Frontal cortex (tissue), 4 donors: Measurements from ENCODE around the gene AVEN. TPM values are rescaled to one million over a fixed set of nuclear protein-coding genes. Genes with fewer than 3 reads are reported as not detected.
"Not testable (repeated sequence)": the region's sequence is repeated elsewhere in the genome, so short reads cannot be mapped to it uniquely, and the experiment has no call there.

Experiments used
- DNase-seq, 2 donors: peaks; one replicate each; pipeline ENCODE4 v3.0.0; 2012; ENCODE audit warnings: low spot score in 2 of 2
- FAIRE-seq: peaks from 2 replicates; lab custom pipeline; 2012; peaks lifted over from hg19 to GRCh38; lab: Jason Lieb, UNC
- total RNA-seq: library from RNA; depleted of rRNA; stranded (reverse); fragments of >200 nt; gene quantifications from one replicate; pipeline ENCODE4 v1.2.3, GENCODE V29; 2014
- donor health status: control.
- donor health status: control.
- donor health status: control.

The AVEN gene
- total RNA-seq, 1 donor from 2014 or later: 8.6 TPM

DNA sequence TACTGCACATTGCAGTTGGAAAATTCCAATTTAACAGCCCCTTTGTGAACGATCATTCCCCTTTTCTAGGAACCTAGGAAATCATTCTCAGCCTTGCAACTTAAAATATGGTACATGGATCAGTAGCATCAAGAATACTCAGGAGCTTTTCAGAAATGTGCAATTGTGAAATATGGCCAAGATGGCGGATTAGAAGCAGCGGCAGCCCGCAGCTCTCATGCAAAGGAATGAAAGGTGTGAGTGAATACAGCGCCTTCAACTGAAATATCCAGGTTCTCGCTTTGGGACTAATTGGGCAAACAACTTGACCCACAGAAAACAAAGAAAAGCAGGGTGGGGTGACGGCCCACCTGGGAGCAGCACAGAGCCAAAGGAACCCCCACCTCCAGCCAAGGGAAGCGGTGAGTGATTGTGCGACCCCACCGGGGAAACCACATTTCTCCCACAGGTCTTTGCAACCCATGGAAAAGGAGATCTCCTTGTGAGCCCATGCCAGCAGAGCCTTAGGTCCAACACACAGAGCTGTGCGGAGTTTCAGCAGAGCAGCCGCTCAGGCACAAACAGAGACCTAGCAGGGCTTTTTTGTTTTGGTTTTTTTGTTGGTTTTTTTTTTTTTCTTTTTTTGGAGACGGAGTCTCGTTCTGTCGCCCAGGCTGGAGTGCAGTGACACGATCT, 7.6 kb upstream of the AVEN start:
- no peak for DNase-seq
- FAIRE-seq: no peak

DNA sequence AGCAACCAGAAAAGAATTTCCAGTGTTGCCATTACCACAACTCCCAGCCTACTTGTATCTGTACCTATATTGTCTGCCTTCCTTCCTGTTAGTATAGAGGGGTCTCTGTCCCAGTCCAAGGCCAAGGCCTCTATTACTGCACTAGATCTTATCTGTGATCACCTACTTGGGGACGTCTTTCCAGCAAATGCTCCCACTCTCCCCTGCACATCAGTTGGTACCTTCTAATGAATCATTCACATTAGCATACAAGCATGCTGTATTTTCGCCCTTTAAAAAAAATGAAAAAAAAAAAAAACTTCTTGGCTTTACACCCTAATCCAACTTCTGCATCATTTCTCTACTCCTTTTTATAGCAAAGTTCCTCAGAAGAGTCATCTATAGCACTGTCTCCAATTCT, 4.8 kb upstream of the AVEN start:
- FAIRE-seq (no peak), DNase-seq (no peak)

DNA sequence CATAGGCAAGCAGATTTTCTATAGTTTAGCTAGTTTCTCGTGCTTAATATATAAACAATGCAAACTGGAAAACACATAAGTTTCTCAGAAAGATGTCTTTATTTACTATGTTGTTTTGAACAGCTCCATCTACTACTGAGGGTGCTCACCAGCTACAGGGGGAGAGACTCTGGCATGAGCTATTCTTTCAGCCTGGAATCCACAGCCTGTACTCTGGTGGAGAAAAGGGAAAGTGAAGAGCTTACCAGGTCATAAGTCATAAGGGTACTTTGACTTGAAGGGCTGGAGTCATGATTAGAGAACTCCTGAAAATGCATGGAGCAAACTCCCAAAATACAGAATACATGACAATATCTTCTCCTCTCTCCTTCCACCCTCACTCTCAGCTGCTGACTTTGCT, 4.4 kb upstream of the AVEN start:
- no peak for FAIRE-seq
- no peak for DNase-seq

DNA sequence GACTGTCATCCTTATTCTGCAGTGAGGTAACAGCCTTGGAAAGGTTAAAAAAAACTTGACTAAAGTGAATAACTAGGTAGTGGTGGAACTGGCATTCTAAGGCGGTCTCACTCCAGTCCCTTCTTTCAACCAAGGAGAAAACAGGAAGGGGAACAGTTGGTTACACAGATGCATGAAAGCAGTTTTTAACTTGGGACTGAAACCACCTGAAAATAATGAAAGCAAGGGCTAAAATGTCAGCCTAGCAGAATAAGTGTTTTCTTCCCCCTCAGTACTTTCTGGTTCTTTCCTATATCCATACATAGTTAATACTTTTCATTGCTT, 748 bp upstream of the AVEN start:
- FAIRE-seq: no peak
- no peak for DNase-seq

DNA sequence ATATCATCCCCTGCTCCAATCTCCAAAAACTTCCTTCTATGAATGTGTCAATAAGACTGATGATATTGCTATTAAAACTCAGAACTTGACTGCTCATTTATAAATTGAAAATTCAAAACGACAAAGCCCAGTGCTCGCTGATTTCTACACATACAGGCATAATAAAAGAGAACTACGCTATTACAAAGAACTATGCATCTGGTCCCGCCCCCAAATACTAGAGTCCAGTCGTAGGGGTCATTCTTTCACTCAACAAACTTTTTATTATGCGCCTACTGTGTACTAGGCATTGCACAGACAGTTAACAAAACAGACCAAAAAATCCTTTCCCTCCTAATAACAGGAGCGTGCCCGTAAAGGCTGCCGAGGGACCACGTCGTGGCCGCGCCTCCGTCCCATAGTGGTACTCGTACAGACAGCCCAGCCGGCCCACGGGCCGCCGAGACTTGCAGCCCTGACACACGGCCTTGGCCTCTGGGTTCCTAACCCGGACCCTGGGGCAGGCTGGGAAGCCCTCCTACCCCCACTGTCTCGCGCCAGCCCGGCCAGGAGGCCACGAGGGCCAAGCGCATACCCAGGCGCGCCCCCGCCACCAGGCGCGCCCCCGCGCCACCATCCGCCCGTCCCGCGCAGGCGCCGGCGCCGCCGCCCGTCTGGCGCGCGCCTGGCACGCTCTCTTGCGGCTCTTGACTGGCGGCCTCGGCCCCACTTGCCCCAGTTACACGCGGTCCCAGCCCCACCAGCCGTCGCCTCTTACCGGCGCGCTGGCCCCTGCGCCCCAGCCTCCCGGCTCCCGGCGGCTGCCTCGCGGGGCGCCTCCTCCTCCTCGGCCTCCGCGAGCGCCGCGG, 757 bp downstream of the AVEN start:
- DNase-seq (peak; percentile 80 to 86), FAIRE-seq (no peak)

DNA sequence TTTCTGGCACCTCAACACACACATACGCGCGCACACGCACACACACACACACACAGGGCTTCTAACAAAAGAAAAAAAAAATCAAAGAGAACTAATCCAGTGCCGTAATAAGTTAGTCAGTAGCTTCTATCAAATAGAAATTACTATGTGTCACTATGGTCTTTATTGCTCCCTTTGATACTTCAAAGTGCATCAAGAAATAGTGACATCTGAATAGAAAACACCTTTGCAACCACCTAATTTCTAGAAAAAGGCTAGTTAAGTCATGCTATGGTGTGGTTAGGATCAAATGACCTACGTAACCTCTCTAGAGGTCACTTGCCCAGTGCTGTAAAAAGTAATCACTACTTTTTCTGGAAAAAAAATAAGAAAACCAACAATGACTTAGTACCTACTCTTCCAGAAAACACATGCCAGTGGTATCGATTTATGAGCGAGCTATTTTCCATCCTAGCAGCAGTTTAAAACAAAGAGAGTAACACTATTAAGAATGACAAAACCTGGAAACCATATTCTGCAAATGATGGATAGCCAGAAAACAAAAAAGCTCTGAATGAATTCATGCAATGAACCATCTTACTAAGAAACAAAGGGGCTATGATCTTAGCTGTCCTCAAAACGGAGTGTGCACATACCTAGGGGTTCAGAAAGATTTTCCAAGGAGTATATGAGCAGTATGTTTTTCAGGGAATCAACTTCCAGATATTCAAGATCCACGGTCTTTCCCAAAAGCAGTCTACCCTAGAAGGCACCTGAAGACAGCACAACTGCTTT, 6.8 kb downstream of the AVEN start:
- FAIRE-seq: no peak
- no peak for DNase-seq

DNA sequence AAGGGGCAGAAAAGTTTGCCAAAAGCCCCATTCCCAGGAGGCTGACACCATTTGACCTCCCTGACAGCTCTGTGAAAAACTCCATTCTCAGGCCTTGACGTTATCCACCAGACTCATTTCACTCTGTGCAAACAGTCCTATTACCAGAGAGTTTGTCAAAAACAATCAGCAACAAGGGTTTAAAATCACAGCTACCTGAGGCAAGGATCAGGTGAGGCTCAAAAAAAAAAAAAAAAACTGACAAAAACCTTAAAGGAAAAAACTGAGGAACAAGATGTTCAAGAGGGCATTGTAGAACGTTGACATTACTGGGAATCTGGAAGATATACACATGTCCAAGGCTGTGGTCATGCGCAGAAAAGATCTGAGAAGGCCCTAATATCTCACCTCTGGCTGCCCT, 11.4 kb downstream of the AVEN start:
- no peak for DNase-seq
- no peak for FAIRE-seq

DNA sequence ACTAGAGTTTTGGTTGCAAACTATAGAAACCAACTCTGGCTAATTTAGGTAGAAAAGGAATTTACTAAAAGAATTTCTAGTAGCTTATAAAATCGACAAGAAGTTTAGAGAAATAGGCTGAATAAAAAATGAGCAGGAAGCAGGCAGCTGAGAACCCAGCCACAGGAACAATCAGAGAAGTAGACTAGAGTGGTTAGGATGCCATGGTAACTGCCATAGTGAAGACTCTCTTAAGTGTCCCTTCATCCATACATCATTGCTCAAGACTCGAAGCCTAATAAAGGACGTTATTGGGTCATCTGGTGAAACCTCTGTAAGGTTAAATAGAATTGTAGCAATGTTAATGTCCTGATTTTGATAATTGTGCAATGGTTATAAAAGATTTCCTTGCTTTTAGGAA, 13.8 kb downstream of the AVEN start:
- DNase-seq (no peak), FAIRE-seq (no peak)

DNA sequence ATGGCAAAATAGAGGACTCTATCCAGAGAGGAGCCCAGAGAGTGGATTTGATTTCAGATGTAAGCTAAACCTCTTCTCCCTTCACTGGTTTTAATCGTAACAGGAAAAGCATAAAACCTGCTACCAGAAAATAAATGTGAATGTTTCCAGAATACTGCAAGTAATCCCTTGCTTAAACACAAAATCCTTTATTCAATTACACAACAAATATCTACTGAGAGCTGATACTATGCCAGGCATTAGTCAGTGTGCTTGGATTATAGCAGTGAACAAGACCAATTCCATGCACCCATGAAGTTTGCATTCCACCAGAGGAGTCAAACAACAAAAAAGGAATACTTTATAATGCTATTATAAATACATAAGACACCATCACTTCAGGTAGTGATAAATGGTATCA, 15.1 kb downstream of the AVEN start:
- FAIRE-seq (no peak), DNase-seq (no peak)

DNA sequence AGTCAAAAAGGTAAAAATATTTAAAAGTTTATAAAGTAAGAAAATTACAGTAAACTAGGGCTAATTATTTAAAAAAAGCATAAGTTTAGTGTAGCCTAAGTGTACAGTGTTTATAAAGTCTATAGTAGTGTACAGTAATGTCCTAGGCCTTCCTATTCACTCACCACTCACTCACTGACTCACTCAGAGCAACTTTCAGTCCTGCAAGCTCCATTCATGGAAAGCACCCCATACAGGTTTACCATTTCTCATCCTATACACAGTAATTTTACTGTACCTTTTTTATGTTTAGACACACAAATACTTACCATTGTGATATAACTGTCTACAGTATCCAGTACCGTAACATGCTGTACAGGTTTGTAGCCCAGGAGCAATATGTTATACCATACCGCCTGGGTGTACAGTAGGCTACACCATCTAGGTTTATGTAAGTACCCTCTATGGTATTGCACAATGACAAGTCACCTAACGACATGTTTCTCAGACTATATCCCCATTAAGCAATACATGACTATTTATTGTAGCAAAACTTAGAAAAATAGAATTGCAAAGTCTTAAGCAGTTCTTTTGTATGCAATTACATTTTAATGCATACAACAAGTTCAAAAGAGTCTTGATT, 19.5 kb downstream of the AVEN start:
- FAIRE-seq: no peak

DNA sequence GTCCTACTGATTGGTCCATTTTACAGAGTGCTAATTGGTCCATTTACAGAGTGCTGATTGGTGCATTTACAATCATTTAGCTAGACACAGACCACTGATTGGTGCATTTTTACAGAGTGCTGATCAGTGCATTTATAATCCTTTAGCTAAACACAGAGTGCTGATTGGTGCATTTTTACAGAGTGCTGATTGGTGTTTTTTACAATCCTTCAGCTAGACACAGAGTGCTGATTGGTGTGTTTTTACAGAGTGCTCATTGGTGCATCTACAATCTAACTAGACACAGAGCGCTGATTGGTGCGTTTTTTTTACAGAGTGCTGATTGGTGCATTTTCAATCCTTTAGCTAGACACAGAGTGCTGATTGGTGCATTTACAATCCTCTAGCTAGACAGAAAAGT, 20.3 kb downstream of the AVEN start:
- DNase-seq, FAIRE-seq: not testable (repeated sequence)

More for the DNA sequence above, 19.5 kb downstream of the AVEN start:
- no peak for DNase-seq

DNA sequence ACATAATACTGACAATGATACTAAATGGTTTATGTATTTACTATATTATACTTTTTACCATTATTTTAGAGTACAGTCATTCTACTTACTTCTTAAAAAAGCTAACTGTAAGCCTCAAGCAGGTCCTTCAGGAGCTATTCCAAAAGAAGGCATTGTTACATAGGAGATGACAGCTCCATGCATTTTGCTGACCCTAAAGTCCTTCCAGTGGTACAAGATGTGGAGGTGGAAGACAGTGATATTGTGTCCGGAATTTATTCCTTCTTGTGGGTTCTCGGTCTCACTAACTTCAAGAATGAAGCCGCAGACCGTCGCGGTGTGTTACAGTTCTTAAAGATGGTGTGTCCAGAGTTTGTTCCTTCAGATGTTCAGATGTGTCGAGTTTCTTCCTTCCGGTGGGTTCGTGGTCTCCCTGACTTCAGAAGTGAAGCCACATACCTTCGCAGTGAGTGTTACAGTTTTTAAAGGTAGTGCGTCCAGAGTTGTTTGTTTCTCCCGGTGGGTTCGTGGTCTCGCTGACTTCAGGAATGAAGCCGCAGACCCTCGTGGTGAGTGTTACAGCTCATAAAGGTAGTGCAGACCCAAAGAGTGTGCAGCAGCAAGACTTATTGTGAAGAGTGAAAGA, 20.9 kb downstream of the AVEN start:
- DNase-seq (no peak), FAIRE-seq (no peak)

DNA sequence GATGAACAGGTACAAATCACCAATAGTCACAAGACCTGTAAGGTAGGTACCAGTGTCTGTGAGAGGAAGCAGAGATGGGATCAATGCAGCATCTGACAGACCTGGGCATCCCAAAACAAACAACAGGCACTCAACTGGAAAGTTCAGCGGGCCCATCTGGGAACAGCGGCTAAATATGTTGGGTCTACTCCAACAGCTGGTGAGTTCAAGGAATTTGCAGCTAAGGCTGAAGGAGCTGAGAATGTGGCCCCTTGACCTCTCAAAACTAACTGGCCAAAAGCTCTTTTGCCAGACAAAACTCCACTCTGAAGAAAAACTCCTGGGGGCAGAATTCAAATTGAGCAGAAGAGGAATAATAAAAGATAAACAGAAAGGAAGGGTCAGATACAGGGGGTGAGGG, 24.4 kb downstream of the AVEN start:
- no peak for FAIRE-seq

DNA sequence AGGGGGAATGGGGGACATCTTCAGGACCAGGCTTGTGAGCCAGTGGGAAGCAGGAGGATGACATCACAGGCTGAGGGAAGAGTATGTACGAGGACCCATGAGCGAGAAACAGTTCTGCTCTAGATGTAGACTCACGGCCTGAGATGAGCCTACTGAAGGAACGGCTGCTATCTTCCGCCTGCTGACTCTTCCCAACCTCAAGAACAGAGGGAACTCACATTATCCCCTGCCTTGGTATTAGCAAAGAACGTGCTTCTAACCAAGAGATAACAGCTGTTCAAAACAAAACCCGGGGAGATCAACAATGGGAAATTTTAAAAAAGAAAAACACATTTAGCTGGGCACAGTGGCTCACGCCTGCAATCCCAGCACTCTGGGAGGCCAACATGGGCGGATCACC, 25.3 kb downstream of the AVEN start:
- FAIRE-seq (no peak), DNase-seq (no peak)

More for the DNA sequence above, 24.4 kb downstream of the AVEN start:
- DNase-seq: no peak

DNA sequence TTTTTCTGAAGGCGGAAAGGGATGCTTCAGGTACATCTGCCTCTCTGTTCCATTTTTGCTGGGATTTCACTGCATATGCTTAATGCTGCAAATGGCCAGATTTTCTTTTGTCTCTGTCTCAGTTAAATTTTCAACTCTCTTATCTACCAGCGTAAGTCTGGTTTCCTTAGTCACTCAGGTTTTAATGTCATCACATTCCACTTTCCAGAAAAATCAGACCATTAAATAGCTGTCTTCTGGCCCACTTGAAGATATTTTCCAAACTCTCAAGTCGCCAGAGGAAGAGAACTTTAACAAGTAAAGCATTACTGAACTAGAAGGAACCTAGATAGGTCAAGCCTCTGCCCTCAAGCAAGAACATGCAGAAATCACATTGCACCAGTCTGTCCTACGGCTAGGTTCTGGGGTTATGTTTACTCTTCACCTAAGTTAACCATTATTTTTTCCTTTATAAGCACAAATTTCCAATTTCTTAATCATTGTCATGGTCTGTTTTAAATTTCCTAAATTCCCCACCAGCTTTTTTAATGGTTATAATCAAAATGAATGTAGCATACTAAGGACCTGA, 26.5 kb downstream of the AVEN start:
- DNase-seq (no peak), FAIRE-seq (no peak)

DNA sequence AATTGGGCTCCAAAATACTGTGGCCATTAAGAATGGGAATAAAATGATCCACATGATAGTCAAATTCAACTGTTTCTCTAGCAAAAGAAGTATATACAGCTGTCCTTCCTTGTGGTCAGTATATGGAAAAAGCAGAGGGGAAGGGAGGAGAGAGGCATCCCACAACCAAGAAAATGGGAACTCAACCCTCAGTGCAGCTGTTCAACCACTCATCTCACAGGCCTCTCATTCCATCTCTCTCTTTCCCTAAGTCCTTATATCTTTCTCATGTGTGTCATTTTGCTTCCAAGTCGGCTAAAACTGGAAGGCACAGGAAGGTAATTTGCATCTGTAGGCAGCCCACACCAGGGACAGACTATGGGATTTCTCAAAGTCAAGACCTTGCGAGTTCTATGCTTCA, 27.5 kb downstream of the AVEN start:
- no peak for FAIRE-seq
- DNase-seq: no peak

DNA sequence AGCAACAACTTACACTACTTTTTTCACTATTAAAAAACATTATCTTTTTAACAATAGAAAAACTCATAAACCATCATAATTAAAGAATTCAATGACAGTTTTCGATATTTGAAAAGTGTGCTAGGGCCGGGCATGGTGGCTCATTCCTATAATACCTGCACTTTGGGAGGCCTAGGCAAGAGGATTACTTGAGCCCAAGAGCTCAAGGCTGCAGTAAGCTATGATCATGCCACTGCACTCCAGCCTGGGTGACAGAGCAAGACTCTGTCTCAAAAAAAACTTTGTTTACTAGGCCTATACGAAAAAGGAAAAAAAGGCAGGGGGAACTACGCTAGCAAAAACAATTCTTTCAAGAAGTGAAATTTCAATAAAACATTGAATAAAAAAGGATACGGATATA, 28.1 kb downstream of the AVEN start:
- FAIRE-seq (no peak), DNase-seq (no peak)

DNA sequence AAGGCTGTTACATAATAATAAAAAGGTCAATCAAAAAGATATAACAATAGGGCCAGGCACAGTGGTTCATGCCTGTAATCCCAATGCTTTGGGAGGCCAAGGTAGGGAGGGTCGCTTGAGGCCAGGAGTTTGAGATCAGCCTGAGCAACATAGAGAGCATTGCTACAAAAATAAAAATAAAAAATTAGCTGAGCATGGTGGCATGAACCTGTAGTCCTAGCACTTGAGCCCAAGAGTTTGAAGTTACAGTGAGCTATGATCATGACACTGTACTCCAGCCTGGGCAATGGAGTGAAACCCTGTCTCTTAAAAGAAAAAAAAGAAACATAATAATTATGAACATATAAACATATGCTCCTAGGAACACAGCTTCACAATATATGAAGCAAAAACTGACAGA, 29.3 kb downstream of the AVEN start:
- FAIRE-seq (no peak), DNase-seq (no peak)

DNA sequence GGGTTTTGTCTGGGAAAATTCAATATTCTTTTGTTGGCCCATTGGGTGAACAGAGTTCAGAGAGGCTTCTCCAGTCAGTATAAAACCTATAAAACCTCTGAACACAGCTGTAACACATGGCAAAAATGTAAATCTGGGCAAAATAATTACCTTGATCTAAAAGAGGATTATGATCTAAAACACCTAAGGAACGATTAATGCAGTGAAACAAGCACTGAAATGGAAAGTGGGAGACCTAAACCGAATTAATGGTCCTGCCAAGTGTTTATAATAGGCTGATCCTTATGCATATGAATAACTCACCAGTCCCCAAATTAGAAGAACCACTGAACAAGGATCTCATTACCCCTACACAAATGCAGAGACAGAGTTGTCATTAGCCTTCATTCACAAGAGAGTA, 32.6 kb downstream of the AVEN start:
- DNase-seq (no peak), FAIRE-seq (no peak)

DNA sequence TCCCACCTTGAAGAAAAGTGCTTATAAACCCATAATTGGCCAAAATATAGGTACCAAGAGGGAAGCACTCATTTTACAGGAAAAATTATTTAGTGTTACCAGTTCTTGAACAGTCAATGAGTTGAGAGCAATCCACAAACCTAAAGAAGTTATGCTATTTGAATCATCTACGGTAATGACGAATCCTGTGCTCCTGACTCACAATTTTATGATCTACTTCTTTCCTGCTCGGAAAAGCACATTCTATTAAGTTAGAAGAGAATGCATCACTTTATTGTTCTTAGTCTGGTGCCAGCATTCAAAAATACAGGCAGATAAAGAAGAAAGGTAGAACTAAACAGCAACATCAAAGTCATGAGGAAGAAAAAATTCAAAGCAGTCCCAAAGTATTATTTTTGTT, 37.5 kb downstream of the AVEN start:
- FAIRE-seq: no peak
- no peak for DNase-seq
